Adrenal gland (tissue), 12 donors: ENCODE results near the gene ANKRD53. TPM values are rescaled to one million over a fixed set of nuclear protein-coding genes. Genes with fewer than 3 reads are reported as not detected.

Experiments used
- DNase-seq, 7 donors: peaks; one replicate each; pipeline ENCODE4 v3.0.0-alpha.2; 2019 to 2020
- H3K27ac ChIP-seq, 5 donors: fragments of 200-600 bp; sonication (generic) in 4 of 5; 1 replicate in 3 of 5; 2 replicates in 2 of 5; pipeline versions ENCODE4 v1.5.1 to v1.8.0; 2016 to 2020; ENCODE audit warnings: mild to moderate bottlenecking in 1 of 5
- H3K27me3 ChIP-seq: fragments of 200-600 bp; 2 replicates; pipeline ENCODE4 v1.8.0; 2021
- H3K36me3 ChIP-seq, 2 donors: fragments of 200-600 bp; replicated peaks in 1 of 2; 1 replicate in 1 of 2; 2 replicates in 1 of 2; pipeline versions ENCODE4 v1.5.1 to v1.8.0; 2018 to 2022
- H3K4me1 ChIP-seq, 2 donors: fragments of 200-600 bp; replicated peaks in 1 of 2; 1 replicate in 1 of 2; 2 replicates in 1 of 2; pipeline versions ENCODE4 v1.5.1 to v1.8.0; 2018 to 2021
- H3K4me3 ChIP-seq, 4 donors: fragments of 200-600 bp; sonication (generic) in 3 of 4; one replicate each; pipeline ENCODE4 v1.5.1; 2016 to 2018
- H3K9me3 ChIP-seq, 3 donors: fragments of 200-600 bp; sonication (generic) in 1 of 3; replicated peaks in 1 of 3; 1 replicate in 2 of 3; 2 replicates in 1 of 3; pipeline versions ENCODE4 v1.5.1 to v1.8.0; 2016 to 2021
- POLR2A ChIP-seq, 2 donors: fragments of 450-650 bp; IDR thresholded peaks; one replicate each; pipeline ENCODE4 v1.6.1; 2017; ENCODE audit warnings: antibody characterized with exemption in 2 of 2, mild to moderate bottlenecking in 2 of 2, moderate library complexity in 1 of 2
- WGBS, 4 donors: extraction: QIAGEN DNeasy Blood & Tissue Kit in 2 of 4; methylation state at CpG; one replicate each; pipeline versions ENCODE4 v1.1.5 to v1.1.7; 2013 to 2017; 5-methylcytosine and 5-hydroxymethylcytosine counted together
- intact Hi-C, 2 donors: fragments of 100-400 bp; cut with DNase I; formaldehyde crosslinking; loops; one replicate each; pipeline versions ENCODE4 v1.14.1 to v1.15.0; 2022 to 2023
- polyA plus RNA-seq, 3 donors: library from polyadenylated mRNA; stranded (reverse); fragments of 200-250 nt in 2 of 3; fragments of 350-450 nt in 1 of 3; fragmentation: Illumina TruSeq in 1 of 3; extraction: RNeasy Lipid Tissue Mini Kit (QIAGEN cat#74804) in 1 of 3; gene quantifications; one replicate each; pipeline ENCODE4 v1.2.3, GENCODE V29; 2013 to 2014
- total RNA-seq, 9 donors: library from RNA; depleted of rRNA in 4 of 9; stranded (reverse); fragments of >200 nt in 4 of 9; fragments of 120-200 nt in 1 of 9; fragmentation: NEBNext Ultra II Directional in 1 of 9; extraction: Animal tissue kit (Norgen Biotek cat#: 25700) in 1 of 9; gene quantifications; one replicate each; pipeline versions ENCODE4 v1.1.0 to v1.2.4, GENCODE V29; 2013 to 2023
- TF ChIP-seq, protein P1 (sequence below), 6 experiments: fragments of 450-650 bp in 4 of 6; fragments of 200-600 bp in 2 of 6; sonication (generic) in 1 of 6; IDR thresholded peaks; 1 replicate in 5 of 6; 2 replicates in 1 of 6; pipeline versions ENCODE4 v1.5.1 to v1.8.0; 2016 to 2021; ENCODE audit warnings: antibody characterized with exemption in 6 of 6, mild to moderate bottlenecking in 2 of 6, moderate library complexity in 1 of 6
- donor health status: healthy with polysubstance abuse.
- donor health status: Bipolar disorder and iron deficiency.
- donor health status: DM: yes; HTN: yes; CAD: no.
- donor health status: DM: no; HTN: no; CAD: no.
- donor health status: DM: no; HTN: no; CAD: no.
- donor health status: DM: yes; HTN: yes; CAD: no.

Gene ANKRD53
- total and polyA plus RNA-seq, 12 donors, result 0.61 to 5.1 (median 2.1) TPM; not detected in 1

DNA sequence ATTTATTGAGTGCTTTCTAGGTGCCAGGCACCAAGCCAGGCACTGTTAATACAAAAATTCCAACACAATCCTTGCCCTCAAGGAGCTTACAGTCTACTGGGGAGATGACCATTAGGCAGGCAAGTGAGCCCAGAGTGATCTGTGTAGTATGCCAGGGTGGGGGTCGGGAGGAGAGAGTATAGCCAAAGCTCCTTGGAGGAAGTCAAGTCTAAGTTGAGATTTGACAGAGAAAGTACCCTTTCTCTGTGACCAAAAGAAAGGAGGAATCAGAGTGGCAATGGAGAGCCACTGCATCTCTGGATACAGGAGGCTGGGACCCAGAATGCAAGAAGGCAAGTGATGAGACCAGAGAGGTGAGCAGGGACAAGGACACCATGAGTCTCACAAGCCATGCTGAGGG is 7.5 kb downstream of the ANKRD53 start:
- Histone ChIP-seq H3K9me3 (no peaks in the 10 kb centered on the region), H3K27ac (no peak overlapping the region), H3K4me1 (peaks cover 0 to 5% of the 10 kb centered on the region in 2 donors), H3K4me3 (no peak overlapping the region), H3K36me3 (peaks cover 0 to 43% of the 10 kb centered on the region in 2 donors), H3K27me3 (no peaks in the 10 kb centered on the region)
- intact Hi-C loops, result no loop called here
- WGBS, 4 donors, result 93 to 100% (median 98%) methylated on average over 1 of the region's 1 CpG
- DNase-seq, result peak in 2 of 7 donors; percentile 10 to 31
- TF ChIP-seq POLR2A (IDR thresholded peaks at IDR 0.05), result no peak
- TF ChIP-seq, protein P1, sequence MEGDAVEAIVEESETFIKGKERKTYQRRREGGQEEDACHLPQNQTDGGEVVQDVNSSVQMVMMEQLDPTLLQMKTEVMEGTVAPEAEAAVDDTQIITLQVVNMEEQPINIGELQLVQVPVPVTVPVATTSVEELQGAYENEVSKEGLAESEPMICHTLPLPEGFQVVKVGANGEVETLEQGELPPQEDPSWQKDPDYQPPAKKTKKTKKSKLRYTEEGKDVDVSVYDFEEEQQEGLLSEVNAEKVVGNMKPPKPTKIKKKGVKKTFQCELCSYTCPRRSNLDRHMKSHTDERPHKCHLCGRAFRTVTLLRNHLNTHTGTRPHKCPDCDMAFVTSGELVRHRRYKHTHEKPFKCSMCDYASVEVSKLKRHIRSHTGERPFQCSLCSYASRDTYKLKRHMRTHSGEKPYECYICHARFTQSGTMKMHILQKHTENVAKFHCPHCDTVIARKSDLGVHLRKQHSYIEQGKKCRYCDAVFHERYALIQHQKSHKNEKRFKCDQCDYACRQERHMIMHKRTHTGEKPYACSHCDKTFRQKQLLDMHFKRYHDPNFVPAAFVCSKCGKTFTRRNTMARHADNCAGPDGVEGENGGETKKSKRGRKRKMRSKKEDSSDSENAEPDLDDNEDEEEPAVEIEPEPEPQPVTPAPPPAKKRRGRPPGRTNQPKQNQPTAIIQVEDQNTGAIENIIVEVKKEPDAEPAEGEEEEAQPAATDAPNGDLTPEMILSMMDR (IDR thresholded peaks at IDR 0.05), result no peak

DNA sequence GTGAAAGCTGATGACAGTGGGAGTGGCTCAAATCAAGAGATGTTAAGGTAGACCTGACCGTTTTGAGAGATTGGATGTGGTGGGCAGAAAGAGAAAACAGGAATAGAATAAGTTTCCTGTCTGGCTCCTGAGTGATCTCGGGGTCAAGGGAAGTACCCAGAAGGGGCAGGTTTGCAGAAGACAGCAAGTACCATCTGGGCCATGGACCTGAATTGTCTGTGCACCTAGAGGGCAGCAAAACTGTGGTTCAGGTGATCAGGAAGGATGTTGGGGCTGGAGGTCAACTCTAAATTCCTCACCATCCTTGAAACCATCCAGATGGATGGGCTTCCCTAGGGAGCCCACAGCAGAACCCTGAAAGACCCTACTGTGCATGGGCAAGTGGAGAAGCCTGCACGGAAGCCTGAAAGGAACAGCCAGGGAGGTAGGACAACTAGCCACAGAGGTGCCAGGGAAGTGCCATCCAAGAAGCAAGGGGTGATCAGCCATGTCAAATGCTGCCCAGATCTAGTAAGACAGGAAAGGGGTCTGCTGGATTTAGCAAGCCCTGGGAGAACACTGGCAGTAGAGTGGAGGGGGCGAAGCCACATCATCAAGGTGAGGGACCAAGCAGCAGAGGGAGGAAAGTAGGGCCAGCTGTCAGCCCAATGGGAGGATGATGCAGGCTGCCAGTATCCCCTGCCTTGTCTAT is 8.2 kb downstream of the ANKRD53 start:
- Histone ChIP-seq H3K4me3 (no peak overlapping the region), H3K27ac (no peak overlapping the region), H3K36me3 (peaks cover 0 to 50% of the 10 kb centered on the region in 2 donors), H3K4me1 (peaks cover 0 to 5% of the 10 kb centered on the region in 2 donors), H3K9me3 (no peaks in the 10 kb centered on the region), H3K27me3 (no peaks in the 10 kb centered on the region)
- WGBS, 4 donors, result 85 to 92% (median 89%) methylated on average over 4 of the region's 4 CpGs
- intact Hi-C loops, result no loop called here
- peak in 3 of 7 donors; percentile 9 to 25 (median 10) for DNase-seq
- TF ChIP-seq, protein P1 (IDR thresholded peaks at IDR 0.05), result no peak
- TF ChIP-seq POLR2A (IDR thresholded peaks at IDR 0.05), result no peak

DNA sequence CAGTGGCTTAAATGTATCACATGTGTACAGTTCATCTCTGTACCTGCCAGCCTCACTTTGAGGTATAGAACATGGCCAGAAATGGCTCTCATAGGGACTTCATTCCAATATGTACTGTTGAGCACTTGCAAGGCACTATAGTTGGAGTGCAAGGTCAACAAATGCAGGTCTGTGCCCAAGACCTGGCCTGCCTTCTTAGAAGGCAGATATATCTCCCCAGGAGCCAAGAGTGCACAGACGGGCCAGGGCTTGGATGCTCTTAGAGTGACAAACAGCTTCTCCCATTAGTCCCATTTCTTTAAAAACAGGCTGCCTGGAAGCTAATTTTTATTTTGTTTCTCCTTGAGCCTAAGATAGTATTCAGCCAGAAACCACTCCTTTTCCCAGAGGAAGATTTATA is 9.0 kb downstream of the ANKRD53 start:
- peaks cover 0 to 5% of the 10 kb centered on the region in 2 donors for H3K4me1 ChIP-seq
- no peaks in the 10 kb centered on the region for H3K27me3 ChIP-seq
- peak in 1 of 7 donors; percentile 41 for DNase-seq
- TF ChIP-seq, protein P1 (IDR thresholded peaks at IDR 0.05), result no peak
- TF ChIP-seq POLR2A (IDR thresholded peaks at IDR 0.05), result no peak
- no peaks in the 10 kb centered on the region for H3K9me3 ChIP-seq
- WGBS, 4 donors, result 33 to 83% (median 64%) methylated on average over 1 of the region's 1 CpG
- peaks cover 0 to 53% of the 10 kb centered on the region in 2 donors for H3K36me3 ChIP-seq
- intact Hi-C loops, result no loop called here
- H3K27ac ChIP-seq, result no peak overlapping the region
- H3K4me3 ChIP-seq, result no peak overlapping the region

DNA sequence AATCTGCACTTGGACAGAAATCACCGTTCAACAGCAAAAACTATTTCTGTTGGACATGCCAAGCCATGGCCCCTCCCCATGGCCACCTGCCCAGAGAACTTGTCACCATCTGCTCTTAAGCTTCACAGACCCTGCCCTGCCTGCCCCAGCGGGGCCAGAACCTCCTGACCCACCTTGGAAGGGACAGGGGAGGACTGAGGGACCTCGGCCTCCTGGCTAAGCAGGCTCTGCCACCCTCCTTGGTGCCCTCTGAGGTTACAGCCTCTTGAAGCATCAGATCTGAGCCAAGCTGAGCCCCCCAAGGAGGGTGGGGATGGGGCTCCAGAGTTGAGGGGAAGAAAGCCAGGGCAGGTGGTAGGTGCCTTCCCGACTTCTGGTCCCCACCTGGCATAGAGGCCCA is 9.7 kb downstream of the ANKRD53 start:
- H3K4me1 ChIP-seq, result peaks cover under 1 to 11% of the 10 kb centered on the region in 2 donors
- no peaks in the 10 kb centered on the region for H3K9me3 ChIP-seq
- WGBS, 4 donors, result 67 to 85% (median 70%) methylated on average over 3 to 4 of the region's 4 CpGs
- H3K4me3 ChIP-seq, result no peak overlapping the region
- intact Hi-C loops, result no loop called here
- DNase-seq, result peak in 2 of 7 donors; percentile 12 to 35
- TF ChIP-seq, protein P1 (IDR thresholded peaks at IDR 0.05), result no peak
- TF ChIP-seq POLR2A (IDR thresholded peaks at IDR 0.05), result no peak
- H3K36me3 ChIP-seq, result peaks cover 0 to 53% of the 10 kb centered on the region in 2 donors
- no peaks in the 10 kb centered on the region for H3K27me3 ChIP-seq
- H3K27ac ChIP-seq, result no peak overlapping the region
